Measurements from ENCODE around the gene CRABP1. TPM values are rescaled to one million over a fixed set of nuclear protein-coding genes. Genes with fewer than 3 reads are reported as not detected.

CRABP1 gene
- polyA plus RNA-seq, 2 of the 4 experiments (the other 2 are of a cell fraction), result 0.57 to 1.1 TPM

- TF ChIP-seq MAZ (IDR thresholded peaks at IDR 0.05; ENCODE audit: borderline replicate concordance, low read depth, low read length) (no peak), KDM1A (IDR thresholded peaks at IDR 0.05; ENCODE audit: low read depth) (no peak)
Measured at GRCh38 chr15:78312536-78312935, 27.6 kb upstream of the CRABP1 start (continued).

DNA sequence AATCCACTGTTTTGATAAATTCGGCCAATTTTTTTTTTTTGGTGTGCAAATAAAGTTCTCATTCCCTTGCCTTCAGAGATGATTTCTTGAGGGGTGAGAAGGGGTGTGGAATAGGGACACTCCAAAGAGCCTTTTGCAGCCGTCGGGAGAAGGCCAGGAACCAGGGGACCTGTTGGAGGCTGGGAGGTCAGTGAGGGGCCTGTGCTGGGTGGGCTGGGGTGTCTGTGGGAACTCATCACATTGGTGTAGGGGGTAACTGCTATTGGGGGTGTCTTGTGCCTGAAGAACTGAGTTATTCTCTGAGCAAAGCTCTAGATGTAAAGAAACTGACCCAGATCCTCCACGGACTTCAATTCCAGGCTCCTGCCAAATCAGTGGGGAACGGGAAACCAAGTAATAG is 27.2 kb upstream of the CRABP1 start:
- no peak overlapping the region for H3K4me2 ChIP-seq
- FAIRE-seq, result no peak

GRCh38 chr15:78313383-78313782 is 26.8 kb upstream of the CRABP1 start:
- Histone ChIP-seq H3K9me3 (no peaks in the 10 kb centered on the region), H3K4me2 (no peak overlapping the region), H3K4me1 (no peaks in the 10 kb centered on the region), H3K27ac (no peak overlapping the region), H3K4me3 (no peak overlapping the region)
- ATAC-seq, result no peak
- 54% methylated on average over 8 of the region's 8 CpGs for WGBS (ENCODE audit: missing lambda C conversion rate)
- DNase-seq (ENCODE audit: low read depth in 1 of 2, low spot score in 1 of 2), result no peak
- TF ChIP-seq, protein P1, sequence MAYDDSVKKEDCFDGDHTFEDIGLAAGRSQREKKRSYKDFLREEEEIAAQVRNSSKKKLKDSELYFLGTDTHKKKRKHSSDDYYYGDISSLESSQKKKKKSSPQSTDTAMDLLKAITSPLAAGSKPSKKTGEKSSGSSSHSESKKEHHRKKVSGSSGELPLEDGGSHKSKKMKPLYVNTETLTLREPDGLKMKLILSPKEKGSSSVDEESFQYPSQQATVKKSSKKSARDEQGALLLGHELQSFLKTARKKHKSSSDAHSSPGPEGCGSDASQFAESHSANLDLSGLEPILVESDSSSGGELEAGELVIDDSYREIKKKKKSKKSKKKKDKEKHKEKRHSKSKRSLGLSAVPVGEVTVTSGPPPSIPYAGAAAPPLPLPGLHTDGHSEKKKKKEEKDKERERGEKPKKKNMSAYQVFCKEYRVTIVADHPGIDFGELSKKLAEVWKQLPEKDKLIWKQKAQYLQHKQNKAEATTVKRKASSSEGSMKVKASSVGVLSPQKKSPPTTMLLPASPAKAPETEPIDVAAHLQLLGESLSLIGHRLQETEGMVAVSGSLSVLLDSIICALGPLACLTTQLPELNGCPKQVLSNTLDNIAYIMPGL (CRISPR knock-in tag; IDR thresholded peaks at IDR 0.05; ENCODE audit: borderline replicate concordance), result no peak
- TF ChIP-seq SMC3 (IDR thresholded peaks at IDR 0.05) (no peak), E2F6 (IDR thresholded peaks at IDR 0.05; ENCODE audit: borderline replicate concordance, low read depth) (no peak), BHLHE40 (IDR thresholded peaks at IDR 0.05; ENCODE audit: low read depth, low read length) (no peak), HDAC2 (IDR thresholded peaks at IDR 0.05) (no peak), ESRRA (IDR thresholded peaks at IDR 0.05; ENCODE audit: borderline replicate concordance, low read length) (no peak), CHD2 (IDR thresholded peaks at IDR 0.05; ENCODE audit: low read length, partially characterized antibody) (no peak), MAX (IDR thresholded peaks at IDR 0.05) (no peak)
- ChIA-PET POLR2A (no interaction called here), CTCF (interaction anchor here (0.8 to 19.9 kb wide), 5 partner anchors 6 to 314 kb away, joined by 3 to 571 read pairs (median 169); partner anchors contain the start of gene SKIC8)
- FAIRE-seq, result no peak

More for the DNA sequence above, 27.2 kb upstream of the CRABP1 start:
- Histone ChIP-seq H3K4me3 (no peak overlapping the region), H3K9me3 (no peaks in the 10 kb centered on the region), H3K27ac (no peak overlapping the region), H3K4me1 (peaks cover 3% of the 10 kb centered on the region; the same call in 2 of the 3 replicates)
- CTCF ChIA-PET, result interaction anchor here (0.6 to 19.9 kb wide), 8 partner anchors 5 to 766 kb away, joined by 3 to 571 read pairs (median 4); partner anchors contain the start of gene SKIC8
- DNase-seq (ENCODE audit: low read depth in 1 of 2, low spot score in 1 of 2) (no peak), ATAC-seq (no peak)
- 61% methylated on average over 5 of the region's 5 CpGs for WGBS (ENCODE audit: missing lambda C conversion rate)
- TF ChIP-seq BHLHE40 (IDR thresholded peaks at IDR 0.05; ENCODE audit: low read depth, low read length) (no peak), MAZ (IDR thresholded peaks at IDR 0.05; ENCODE audit: borderline replicate concordance, low read depth, low read length) (no peak), EHMT2 (IDR thresholded peaks at IDR 0.05; ENCODE audit: low read depth) (no peak), FOSB (CRISPR knock-in tag; IDR thresholded peaks at IDR 0.05) (no peak), MYC (IDR thresholded peaks at IDR 0.05; ENCODE audit: borderline replicate concordance, low read length) (no peak), MAX (IDR thresholded peaks at IDR 0.05) (no peak), RFX5 (IDR thresholded peaks at IDR 0.05) (no peak)
- TF ChIP-seq, protein P2, sequence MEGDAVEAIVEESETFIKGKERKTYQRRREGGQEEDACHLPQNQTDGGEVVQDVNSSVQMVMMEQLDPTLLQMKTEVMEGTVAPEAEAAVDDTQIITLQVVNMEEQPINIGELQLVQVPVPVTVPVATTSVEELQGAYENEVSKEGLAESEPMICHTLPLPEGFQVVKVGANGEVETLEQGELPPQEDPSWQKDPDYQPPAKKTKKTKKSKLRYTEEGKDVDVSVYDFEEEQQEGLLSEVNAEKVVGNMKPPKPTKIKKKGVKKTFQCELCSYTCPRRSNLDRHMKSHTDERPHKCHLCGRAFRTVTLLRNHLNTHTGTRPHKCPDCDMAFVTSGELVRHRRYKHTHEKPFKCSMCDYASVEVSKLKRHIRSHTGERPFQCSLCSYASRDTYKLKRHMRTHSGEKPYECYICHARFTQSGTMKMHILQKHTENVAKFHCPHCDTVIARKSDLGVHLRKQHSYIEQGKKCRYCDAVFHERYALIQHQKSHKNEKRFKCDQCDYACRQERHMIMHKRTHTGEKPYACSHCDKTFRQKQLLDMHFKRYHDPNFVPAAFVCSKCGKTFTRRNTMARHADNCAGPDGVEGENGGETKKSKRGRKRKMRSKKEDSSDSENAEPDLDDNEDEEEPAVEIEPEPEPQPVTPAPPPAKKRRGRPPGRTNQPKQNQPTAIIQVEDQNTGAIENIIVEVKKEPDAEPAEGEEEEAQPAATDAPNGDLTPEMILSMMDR (IDR thresholded peaks at IDR 0.05), result no peak
- POLR2A ChIA-PET, result no interaction called here

DNA sequence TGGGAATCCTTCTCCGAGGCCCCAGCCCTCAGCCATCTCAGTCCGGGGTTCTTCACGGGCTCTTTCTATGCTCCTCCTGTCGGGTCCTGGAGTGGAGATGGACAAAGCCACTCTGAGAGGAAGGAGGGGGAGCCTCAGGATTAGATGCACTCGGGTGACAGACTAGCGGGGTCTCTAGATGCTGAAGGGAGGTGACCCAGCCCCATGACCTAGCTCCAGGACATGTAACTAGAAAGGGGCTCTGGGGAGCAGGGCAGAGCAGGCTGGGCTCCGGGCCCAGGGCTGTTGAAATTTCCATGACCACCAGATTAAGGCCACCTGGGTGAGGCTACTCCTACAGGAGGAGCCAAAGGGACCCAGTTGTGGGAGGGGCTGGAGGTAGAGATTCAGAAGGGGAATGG is 26.0 kb upstream of the CRABP1 start:
- CTCF ChIA-PET, result interaction anchor here (0.6 to 19.9 kb wide), 4 partner anchors 7 to 101 kb away, joined by 3 to 571 read pairs (median 169); no protein-coding TSS in a partner anchor
- FAIRE-seq, result no peak

More for the DNA sequence above, 26.0 kb upstream of the CRABP1 start:
- POLR2A ChIA-PET, result no interaction called here
- Histone ChIP-seq H3K4me2 (no peak overlapping the region), H3K4me3 (no peak overlapping the region), H3K9me3 (no peaks in the 10 kb centered on the region), H3K27ac (no peak overlapping the region), H3K4me1 (no peaks in the 10 kb centered on the region)
- WGBS (ENCODE audit: missing lambda C conversion rate), result 63% methylated on average over 7 of the region's 7 CpGs
- no peak for DNase-seq (ENCODE audit: low read depth in 1 of 2, low spot score in 1 of 2)
- TF ChIP-seq, protein P2 (IDR thresholded peaks at IDR 0.05), result no peak
- TF ChIP-seq, protein P3, sequence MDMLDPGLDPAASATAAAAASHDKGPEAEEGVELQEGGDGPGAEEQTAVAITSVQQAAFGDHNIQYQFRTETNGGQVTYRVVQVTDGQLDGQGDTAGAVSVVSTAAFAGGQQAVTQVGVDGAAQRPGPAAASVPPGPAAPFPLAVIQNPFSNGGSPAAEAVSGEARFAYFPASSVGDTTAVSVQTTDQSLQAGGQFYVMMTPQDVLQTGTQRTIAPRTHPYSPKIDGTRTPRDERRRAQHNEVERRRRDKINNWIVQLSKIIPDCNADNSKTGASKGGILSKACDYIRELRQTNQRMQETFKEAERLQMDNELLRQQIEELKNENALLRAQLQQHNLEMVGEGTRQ (IDR thresholded peaks at IDR 0.05), result no peak
- TF ChIP-seq FOXS1 (CRISPR knock-in tag; IDR thresholded peaks at IDR 0.05), result no peak
- no peak for TF ChIP-seq KDM5A (IDR thresholded peaks at IDR 0.05)
- TF ChIP-seq ATOH8 (CRISPR knock-in tag; IDR thresholded peaks at IDR 0.05; ENCODE audit: low read depth), result no peak
- ATAC-seq, result no peak
